GM18907 (cell line): ENCODE measurements around the gene MAP3K7.

Experiments
- ATAC-seq: cut with Tn5 transposase; IDR thresholded peaks from one replicate; pipeline ENCODE4 v1.9.1; 2021; ENCODE audit warnings: mild to moderate bottlenecking, moderate library complexity; ENCODE audit not compliant: unreplicated experiment

The MAP3K7 gene

GRCh38 chr6:90533615-90534336, 53.1 kb downstream of the MAP3K7 start:
- ATAC-seq = no peak

DNA sequence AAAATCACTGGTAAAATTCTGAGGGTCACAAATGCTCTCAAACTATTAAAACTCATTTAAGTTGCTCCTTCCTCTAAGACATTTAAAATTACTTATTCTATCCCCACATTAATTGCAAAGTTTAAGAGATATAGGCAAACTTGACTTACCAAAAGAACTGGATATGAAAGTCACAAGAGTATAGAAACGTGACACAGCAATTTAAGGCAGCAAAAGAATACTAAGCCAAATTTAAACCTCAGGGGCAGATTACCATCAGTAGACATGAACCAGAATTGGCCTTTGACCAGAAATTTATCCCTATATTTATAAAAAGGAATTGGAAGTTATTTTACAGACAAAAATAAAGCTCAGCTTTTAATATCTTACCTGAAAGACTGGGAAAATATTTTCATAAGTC, 56.0 kb downstream of the MAP3K7 start:
- no peak for ATAC-seq

DNA sequence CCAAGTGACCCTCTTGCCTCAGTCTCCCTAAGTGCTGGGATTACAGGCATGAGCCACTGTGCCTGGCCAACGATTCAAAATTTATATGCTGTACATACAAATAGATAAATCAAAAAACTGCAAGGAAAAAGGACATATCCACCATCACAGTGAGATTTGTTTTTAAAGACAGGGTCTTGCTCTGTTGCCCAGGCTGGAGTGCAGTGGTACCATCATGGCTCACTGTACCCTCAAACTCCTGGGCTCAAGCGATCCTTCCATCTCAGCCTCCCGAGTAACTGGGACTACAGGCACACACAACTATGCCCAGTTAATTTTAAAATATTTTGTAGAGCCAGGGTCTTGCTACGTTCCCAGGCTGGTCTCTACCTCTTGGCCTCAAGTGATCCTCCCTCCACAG, 61.5 kb downstream of the MAP3K7 start:
- no peak for ATAC-seq

DNA sequence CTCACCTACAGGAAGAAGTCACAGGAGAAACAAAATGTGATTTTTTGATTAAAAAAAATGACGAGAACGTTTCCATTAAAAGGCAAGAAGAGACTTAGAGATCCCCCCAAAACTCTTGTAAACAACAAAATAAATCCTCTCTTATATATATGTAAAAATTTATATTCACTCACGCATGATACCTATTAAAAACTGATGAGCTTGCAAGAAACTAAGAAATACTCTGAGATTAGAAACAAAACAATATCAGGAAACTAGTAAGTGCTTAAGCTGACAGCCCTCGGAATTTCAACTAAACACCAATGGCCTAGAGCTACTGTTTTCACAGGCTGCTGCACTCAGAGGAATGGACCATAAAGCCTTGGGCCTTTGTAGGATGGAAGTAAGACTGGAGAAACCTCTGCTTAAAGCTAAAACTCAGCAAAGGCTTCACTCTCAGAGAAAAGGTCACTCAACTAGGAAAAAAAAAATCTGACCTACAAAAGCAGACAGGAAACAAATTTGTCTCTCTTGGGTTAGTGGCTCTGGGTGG, 63.0 kb downstream of the MAP3K7 start:
- no peak for ATAC-seq

GRCh38 chr6:90521955-90522354, 64.9 kb downstream of the MAP3K7 start:
- no peak for ATAC-seq

DNA sequence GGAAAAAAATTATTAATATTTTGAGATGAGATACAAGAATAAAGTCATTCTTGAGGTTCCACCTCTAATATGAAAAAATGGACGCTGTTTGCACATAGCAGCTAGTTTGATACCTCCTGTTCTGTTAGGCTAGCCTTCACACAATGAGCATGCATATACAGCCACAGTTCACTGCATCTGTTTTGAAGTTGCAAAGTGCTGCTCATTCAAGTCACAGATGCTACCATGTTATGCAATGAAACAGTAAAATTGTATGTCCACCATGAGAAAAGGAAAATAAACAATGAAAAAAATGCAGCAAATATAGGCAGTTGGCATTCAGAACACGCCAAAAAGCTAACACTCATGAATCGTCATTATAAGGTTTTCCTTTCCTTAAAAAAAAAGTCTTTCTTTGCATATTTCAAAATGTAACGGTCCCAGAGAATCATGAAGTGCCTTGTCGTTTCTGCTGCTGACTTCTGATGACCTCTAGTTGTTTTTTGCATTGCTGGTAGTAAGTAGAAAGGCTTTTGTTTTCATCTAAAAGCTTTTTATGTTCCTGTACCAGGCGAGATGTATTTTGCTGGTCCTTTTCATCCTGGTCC, 70.7 kb downstream of the MAP3K7 start:
- ATAC-seq = no peak

DNA sequence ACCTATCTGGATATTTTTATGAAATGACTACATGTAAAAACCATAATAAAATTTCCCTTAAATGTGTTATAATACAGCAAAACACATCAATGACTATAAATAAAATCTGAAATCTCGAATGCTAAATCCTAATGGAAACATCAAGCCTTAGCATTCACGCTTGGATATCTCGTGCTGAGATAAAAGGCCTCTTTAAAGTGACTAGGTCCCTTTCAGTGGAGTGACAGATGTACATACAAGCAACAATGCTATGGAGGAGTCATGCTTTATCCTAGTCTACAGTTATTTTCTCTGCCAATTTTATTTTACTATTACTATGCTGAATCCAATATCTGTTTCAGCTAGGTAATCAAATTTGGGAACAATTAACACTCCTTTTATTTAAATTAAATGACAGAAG, 72.4 kb downstream of the MAP3K7 start:
- no peak for ATAC-seq

GRCh38 chr6:90508753-90509152, 78.1 kb downstream of the MAP3K7 start:
- ATAC-seq = no peak

GRCh38 chr6:90502866-90503407, 83.9 kb downstream of the MAP3K7 start:
- ATAC-seq = peak; percentile 93

GRCh38 chr6:90502381-90502780, 84.5 kb downstream of the MAP3K7 start:
- no peak for ATAC-seq

GRCh38 chr6:90500458-90500857, 86.4 kb downstream of the MAP3K7 start:
- ATAC-seq = no peak

DNA sequence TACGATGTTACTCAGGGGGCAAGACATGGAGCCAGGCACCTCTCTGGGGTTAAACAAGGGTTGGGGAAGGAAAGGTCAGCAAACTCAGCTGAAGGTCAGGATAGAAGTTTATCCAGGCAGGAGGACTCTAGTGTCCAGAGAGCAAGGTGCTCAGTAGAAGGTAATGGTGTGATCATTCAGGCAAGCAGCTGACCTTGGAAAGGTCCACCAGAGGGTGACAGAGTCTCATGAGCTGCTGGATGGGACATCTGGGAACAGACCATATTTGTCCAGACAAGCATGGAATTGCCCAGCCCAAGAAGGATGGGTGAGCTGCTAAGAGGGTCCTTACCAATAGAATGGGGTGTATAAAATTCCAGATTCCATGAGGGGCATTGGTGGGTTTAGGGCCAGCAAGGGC, 89.5 kb downstream of the MAP3K7 start:
- no peak for ATAC-seq

GRCh38 chr6:90496258-90497016, 90.4 kb downstream of the MAP3K7 start:
- no peak for ATAC-seq

GRCh38 chr6:90495216-90495817, 91.6 kb downstream of the MAP3K7 start:
- ATAC-seq = no peak

GRCh38 chr6:90494067-90494780, 92.6 kb downstream of the MAP3K7 start:
- ATAC-seq = no peak

DNA sequence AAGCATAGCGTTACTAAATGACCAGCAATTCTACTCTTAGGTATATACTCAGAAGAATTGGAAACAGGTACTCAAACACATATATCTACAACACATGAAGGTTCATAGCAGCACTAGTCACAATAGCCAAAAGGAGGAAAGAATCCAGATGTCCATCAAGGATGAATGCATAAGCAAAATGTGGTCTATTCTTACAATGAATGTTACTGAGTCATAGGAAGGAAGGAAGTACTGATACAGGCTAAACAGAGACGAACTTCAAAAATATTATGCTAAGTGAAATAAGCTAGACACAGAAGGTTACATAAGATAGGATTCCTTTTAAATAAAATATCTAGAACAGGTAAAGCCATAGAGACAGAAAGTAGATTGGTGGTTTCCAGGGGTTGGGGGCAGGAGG, 93.5 kb downstream of the MAP3K7 start:
- no peak for ATAC-seq

- no peak for ATAC-seq
Observed at GRCh38 chr6:90492798-90493197, 94.1 kb downstream of the MAP3K7 start.

GRCh38 chr6:90492369-90492768, 94.5 kb downstream of the MAP3K7 start:
- no peak for ATAC-seq

- ATAC-seq = no peak
Observed at GRCh38 chr6:90490030-90490716, 96.7 kb downstream of the MAP3K7 start.

DNA sequence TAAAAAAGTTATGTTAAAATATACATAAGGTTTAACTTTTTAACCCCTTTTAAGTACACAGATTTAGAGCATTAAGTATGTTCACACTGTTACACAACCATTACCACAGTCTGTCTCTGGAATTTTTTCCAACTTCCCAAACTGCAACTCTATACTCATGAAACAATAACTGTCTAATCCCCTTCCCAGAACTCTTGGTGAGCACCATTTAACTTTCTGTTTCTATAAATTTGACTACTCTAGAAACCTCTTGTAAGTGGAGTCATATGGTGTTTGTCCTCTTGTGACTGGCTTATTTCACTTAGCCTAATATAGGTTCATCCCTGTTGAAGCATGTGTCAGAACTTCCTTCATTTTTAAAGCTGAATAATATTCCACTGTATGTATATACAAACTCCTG, 98.1 kb downstream of the MAP3K7 start:
- no peak for ATAC-seq
